Measurements from ENCODE around the gene ZNF691.
"Not testable (repeated sequence)": the region's sequence is repeated elsewhere in the genome, so short reads cannot be mapped to it uniquely, and the experiment has no call there.

The ZNF691 gene

GRCh38 chr1:42833981-42834380, 12.4 kb upstream of the ZNF691 start:
- no peak for DNase-seq

GRCh38 chr1:42834803-42835202, 11.6 kb upstream of the ZNF691 start:
- no peak for DNase-seq

DNA sequence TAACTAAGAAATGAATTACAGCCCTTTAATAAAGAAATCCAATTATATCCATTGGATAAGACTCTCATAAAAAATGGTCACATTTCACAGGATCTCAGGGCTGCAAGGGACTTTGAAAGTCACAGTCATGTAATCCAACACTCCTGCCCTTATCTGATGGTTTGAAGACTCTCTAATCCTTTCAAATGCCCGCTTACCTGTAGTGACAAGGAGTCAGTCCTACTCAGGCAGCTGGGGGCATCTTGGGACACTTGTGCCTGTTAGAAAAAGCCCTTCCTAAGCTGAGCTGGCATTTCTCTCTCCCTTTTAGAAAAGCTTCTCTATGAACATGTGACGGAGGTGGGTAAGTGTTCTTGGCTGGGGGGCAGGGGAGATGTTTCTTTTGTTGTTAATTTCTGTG, 11.0 kb upstream of the ZNF691 start:
- DNase-seq, result no peak

- no peak for DNase-seq
Observed at GRCh38 chr1:42837709-42838108, 8.7 kb upstream of the ZNF691 start.

DNA sequence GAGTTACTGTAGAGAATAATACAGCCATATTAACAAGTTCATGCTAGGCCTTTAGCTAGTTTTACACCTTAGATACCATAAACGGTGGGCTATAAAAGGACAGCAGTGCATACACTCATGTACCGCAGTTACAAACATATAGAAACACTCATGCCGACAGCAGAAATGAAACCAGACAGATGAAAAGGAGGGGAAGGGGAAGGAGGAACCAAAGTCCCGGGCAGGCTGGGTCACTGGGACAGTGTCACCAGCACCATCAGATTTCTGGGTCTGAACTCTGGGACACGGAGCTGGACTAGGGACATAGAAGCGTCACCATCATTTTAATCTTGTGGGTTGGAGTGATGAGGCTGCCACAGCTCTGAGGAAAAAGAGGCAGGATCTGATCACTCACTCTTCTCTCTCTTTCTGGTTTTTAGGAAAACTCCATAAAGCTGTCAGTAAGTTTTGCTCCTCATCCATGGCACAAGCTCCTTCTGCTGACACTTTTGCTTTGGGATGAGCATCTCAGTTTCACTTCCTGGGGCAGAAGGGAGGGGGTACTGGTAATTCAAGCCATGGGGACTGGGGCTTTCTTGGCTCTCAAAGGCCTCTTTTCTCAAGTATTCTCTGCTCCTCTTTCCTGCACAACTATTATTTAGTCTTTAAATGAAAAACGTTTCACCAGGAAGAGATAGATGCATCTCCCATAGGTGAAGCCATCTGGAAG, 7.8 kb upstream of the ZNF691 start:
- DNase-seq, result no peak

- DNase-seq, result no peak
Observed at GRCh38 chr1:42841010-42841409, 5.4 kb upstream of the ZNF691 start.

- no peak for DNase-seq
Observed at GRCh38 chr1:42841440-42842147, 4.8 kb upstream of the ZNF691 start.

- no peak for DNase-seq
Observed at GRCh38 chr1:42844592-42845140, 1.7 kb upstream of the ZNF691 start.

DNA sequence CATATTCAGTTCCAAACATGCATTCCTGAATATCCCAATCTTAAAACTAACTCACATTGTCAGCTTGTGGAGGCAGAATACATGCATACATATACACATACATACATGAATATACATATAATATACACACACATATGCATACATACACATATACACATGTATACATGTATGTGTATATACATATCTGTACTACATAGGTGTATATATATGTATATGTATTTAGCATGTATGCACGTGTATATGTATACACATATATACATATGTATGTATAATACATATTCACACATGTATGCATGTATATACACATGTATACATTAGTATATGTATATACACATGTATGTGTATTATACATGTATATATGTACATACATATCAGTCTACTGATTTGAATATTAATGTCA, 1.2 kb upstream of the ZNF691 start:
- no peak for DNase-seq

- DNase-seq, result no peak
Observed at GRCh38 chr1:42845866-42846256, 552 bp upstream of the ZNF691 start.

- no peak for DNase-seq
Observed at GRCh38 chr1:42847111-42847595, 740 bp downstream of the ZNF691 start.

- DNase-seq, result no peak
Observed at GRCh38 chr1:42847721-42848460, 1.5 kb downstream of the ZNF691 start.

GRCh38 chr1:42848823-42849537, 2.6 kb downstream of the ZNF691 start:
- DNase-seq, result no peak

DNA sequence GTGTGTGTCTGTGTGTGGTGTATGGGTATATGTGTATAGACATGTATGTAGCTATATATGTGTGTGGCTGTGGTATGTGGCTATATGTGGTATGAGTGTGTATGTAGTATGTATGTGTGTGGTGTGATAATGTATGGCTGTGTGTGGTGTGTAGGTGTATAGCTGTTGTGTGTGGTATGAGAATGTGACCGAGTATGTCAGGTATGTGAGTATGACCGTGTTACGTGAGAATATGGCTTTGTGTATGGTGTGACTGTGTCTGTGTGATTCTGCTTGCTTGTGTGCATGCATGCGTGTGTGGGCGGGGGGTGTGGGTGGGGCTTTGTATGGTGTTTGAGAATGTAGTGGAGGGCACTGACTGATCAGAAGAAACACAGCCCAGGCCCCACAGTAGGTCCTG, 3.5 kb downstream of the ZNF691 start:
- no peak for DNase-seq

GRCh38 chr1:42851420-42851819, 5.0 kb downstream of the ZNF691 start:
- no peak for DNase-seq

- no peak for DNase-seq
Observed at GRCh38 chr1:42851960-42852607, 5.7 kb downstream of the ZNF691 start.

GRCh38 chr1:42852608-42852980, 6.2 kb downstream of the ZNF691 start:
- no peak for DNase-seq

DNA sequence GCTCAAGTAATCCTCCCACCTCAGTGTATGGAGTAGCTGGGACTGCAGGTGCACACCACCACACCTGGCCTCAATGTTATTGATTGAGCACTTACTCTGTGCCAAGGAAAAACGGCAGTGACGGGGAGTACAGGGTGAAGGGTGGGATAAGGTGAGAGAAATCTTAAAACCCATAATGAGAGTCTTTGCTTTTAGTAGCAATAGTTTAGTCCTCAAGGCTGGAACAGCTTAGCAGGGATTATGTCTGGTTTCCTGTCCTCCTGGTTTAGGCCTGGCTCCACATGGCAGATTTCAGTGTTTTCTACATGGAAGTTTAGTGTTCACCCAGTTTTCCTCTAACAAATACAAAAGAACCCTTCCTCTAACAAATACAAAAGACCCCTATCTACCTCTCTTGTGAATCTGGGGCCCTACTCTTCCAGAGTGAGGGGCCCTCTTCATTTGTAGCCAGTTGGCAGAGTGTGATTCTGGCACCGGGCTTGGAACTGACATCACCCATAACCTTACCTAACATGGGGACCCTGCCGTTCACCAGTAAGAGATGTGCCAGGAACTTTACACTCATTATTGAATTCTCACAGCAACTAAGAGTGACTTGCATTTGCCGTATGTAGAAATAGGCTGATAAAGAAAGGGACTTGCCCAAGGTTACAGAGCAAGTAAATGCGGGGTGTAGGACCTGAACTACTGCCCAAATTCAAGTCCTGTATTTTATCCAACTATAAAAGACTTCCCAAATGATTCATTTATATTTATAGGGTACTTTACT, 6.9 kb downstream of the ZNF691 start:
- DNase-seq, result no peak

DNA sequence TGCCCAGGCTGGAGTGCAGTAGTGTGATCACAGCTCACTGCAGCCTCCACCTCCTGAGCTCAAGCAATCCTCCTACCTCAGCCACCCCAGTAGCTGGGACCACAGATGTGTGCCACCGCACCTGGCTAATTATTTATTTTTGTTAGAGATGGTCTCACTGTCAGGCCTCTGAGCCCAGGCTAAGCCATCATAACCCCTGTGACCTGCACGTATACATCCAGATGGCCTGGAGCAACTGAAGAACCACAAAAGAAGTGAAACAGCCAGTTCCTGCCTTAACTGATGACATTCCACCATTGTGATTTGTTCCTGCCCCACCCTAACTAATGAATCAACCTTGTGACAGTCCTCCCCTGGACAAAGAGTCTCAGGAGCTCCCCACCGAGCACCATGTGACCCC, 10.1 kb downstream of the ZNF691 start:
- not testable (repeated sequence) for DNase-seq

DNA sequence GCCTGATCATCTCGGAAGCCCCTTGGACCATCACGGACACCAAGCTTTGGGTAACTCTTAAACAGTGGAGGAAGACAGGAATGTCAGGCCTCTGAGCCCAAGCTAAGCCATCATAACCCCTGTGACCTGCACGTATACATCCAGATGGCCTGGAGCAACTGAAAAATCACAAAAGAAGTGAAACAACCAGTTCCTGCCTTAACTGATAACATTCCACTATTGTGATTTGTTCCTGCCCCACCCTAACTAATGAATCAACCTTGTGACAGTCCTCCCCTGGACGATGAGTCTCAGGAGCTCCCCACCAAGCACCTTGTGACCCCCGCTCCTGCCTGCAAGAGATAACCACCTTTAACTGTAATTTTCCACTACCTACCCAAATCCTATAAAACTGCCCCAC, 13.0 kb downstream of the ZNF691 start:
- DNase-seq, result not testable (repeated sequence)

DNA sequence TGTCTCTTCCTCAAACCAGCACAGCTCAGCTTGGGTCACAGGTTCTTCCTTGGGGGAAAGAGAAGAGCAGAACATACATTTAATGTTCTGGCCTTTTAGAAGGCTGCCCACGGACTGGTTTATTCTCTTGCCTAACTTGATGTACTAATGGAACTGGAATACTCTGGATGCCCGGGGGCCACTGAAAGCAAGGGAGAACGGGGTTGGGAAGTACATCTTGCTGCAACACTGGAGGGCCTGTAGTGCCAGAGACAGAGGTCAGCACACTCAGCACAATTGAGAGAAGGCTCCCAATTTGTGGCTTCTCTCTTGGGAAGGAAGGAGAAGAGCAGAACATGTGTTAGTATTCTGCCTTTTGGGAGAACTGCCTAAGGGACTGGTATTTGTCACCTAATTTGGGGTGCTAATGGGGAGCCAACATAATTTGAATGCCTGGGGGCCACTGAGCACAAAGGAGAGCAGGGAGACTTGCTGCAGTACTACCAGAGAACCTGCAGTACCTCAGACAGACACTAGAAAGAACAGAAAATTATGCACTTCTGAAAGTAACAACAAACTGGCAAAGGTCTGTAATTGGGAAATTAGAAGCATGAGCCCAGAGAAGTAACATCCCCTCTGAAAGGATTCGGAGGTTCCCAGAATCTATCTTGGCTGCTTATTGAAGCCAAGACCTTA, 14.1 kb downstream of the ZNF691 start:
- no peak for DNase-seq
